ENCODE results near the gene LINGO3. TPM values are rescaled to one million over a fixed set of nuclear protein-coding genes. Genes with fewer than 3 reads are reported as not detected.

LINGO3 gene
- total RNA-seq, 2 donors from 2014 or later: 0.58 TPM; not detected in 1

GRCh38 chr19:2311093-2311492, 3.1 kb upstream of the LINGO3 start:
- no peak overlapping the region for H3K27ac ChIP-seq
- no peaks in the 10 kb centered on the region for H3K9me3 ChIP-seq
- DNase-seq: no peak
- no peak overlapping the region for H3K4me3 ChIP-seq
- no peaks in the 10 kb centered on the region for H3K36me3 ChIP-seq
- TF ChIP-seq CTCF (IDR thresholded peaks at IDR 0.05): no peak
- intact Hi-C loops (cut with DNase I): no loop called here
- no peak overlapping the region for H3K9ac ChIP-seq (ENCODE audit: low read depth in 2 of 2, low read length in 2 of 2)
- no peaks in the 10 kb centered on the region for H3K4me1 ChIP-seq
- H3K27me3 ChIP-seq: peaks cover 21% of the 10 kb centered on the region

- Histone ChIP-seq H3K36me3 (no peaks in the 10 kb centered on the region), H3K9me3 (no peaks in the 10 kb centered on the region), H3K4me3 (no peak overlapping the region), H3K4me1 (no peaks in the 10 kb centered on the region), H3K27ac (no peak overlapping the region), H3K9ac (ENCODE audit: low read depth in 2 of 2, low read length in 2 of 2) (no peak overlapping the region), H3K27me3 (peaks cover 21% of the 10 kb centered on the region)
- no peak for TF ChIP-seq CTCF (IDR thresholded peaks at IDR 0.05)
- intact Hi-C loops (cut with DNase I): no loop called here
- no peak for DNase-seq
Measured at GRCh38 chr19:2309734-2310362, 1.9 kb upstream of the LINGO3 start.

GRCh38 chr19:2307518-2308012, 389 bp downstream of the LINGO3 start:
- Histone ChIP-seq H3K27ac (no peak overlapping the region), H3K4me1 (no peaks in the 10 kb centered on the region), H3K4me3 (no peak overlapping the region), H3K9ac (ENCODE audit: low read depth in 2 of 2, low read length in 2 of 2) (no peak overlapping the region), H3K36me3 (no peaks in the 10 kb centered on the region), H3K9me3 (no peaks in the 10 kb centered on the region), H3K27me3 (peaks cover 15% of the 10 kb centered on the region)
- no peak for TF ChIP-seq CTCF (IDR thresholded peaks at IDR 0.05)
- intact Hi-C loops (cut with DNase I): no loop called here
- DNase-seq: no peak

- TF ChIP-seq CTCF (IDR thresholded peaks at IDR 0.05): no peak
- peaks cover 21% of the 10 kb centered on the region for H3K27me3 ChIP-seq
- H3K27ac ChIP-seq: no peak overlapping the region
- H3K4me1 ChIP-seq: no peaks in the 10 kb centered on the region
- H3K9ac ChIP-seq (ENCODE audit: low read depth in 2 of 2, low read length in 2 of 2): no peak overlapping the region
- no peak for DNase-seq
- intact Hi-C loops (cut with DNase I): no loop called here
- H3K4me3 ChIP-seq: no peak overlapping the region
- no peaks in the 10 kb centered on the region for H3K36me3 ChIP-seq
- no peaks in the 10 kb centered on the region for H3K9me3 ChIP-seq
Measured at GRCh38 chr19:2306971-2307370, 983 bp downstream of the LINGO3 start.

GRCh38 chr19:2306281-2306806, 1.6 kb downstream of the LINGO3 start:
- Histone ChIP-seq H3K4me1 (no peaks in the 10 kb centered on the region), H3K27me3 (peaks cover 21% of the 10 kb centered on the region), H3K36me3 (no peaks in the 10 kb centered on the region), H3K9me3 (no peaks in the 10 kb centered on the region), H3K9ac (ENCODE audit: low read depth in 2 of 2, low read length in 2 of 2) (no peak overlapping the region), H3K27ac (no peak overlapping the region), H3K4me3 (no peak overlapping the region)
- DNase-seq: no peak
- no peak for TF ChIP-seq CTCF (IDR thresholded peaks at IDR 0.05)
- intact Hi-C loops (cut with DNase I): no loop called here

All from colonic mucosa (tissue), 4 donors.